HepG2 (cell line): ENCODE results near the gene PODN. TPM values are rescaled to one million over a fixed set of nuclear protein-coding genes. Genes with fewer than 3 reads are reported as not detected.

Source experiments
- ATF5 ChIP-seq: sonication (generic); formaldehyde crosslinking; IDR thresholded peaks from 2 replicates; pipeline ENCODE4 v1.4.0; 2020; ENCODE audit warnings: mild to moderate bottlenecking, low read depth, missing genetic modification reagents
- ATM ChIP-seq: fragments of 450-650 bp; IDR thresholded peaks from 2 replicates; pipeline ENCODE4 v1.7.1; 2017; ENCODE audit warnings: mild to moderate bottlenecking, borderline replicate concordance
- HNF4A ChIP-seq: sonication (generic); formaldehyde crosslinking; IDR thresholded peaks from 2 replicates; pipeline ENCODE4 v1.4.0; 2020; ENCODE audit warnings: missing genetic modification reagents
- HOXA3 ChIP-seq: sonication (generic); formaldehyde crosslinking; IDR thresholded peaks from 2 replicates; pipeline ENCODE4 v1.5.0; 2020; ENCODE audit warnings: missing genetic modification reagents
- IKZF4 ChIP-seq: sonication (generic); formaldehyde crosslinking; IDR thresholded peaks from 2 replicates; pipeline ENCODE4 v1.5.1; 2020; ENCODE audit warnings: borderline replicate concordance, mild to moderate bottlenecking, low read depth, missing genetic modification reagents; ENCODE audit errors: not compliant biosample characterization
- MXI1 ChIP-seq: IDR thresholded peaks from 3 replicates; pipeline ENCODE4 v1.6.1; 2012; ENCODE audit warnings: low read depth, low read length, inconsistent platforms, borderline replicate concordance
- MZF1 ChIP-seq: sonication (generic); formaldehyde crosslinking; IDR thresholded peaks from 2 replicates; pipeline ENCODE4 v1.8.1; 2023; ENCODE audit warnings: mild to moderate bottlenecking, missing genetic modification reagents, borderline replicate concordance
- PAX8 ChIP-seq: sonication (generic); formaldehyde crosslinking; IDR thresholded peaks from 2 replicates; pipeline ENCODE4 v1.8.0; 2022; ENCODE audit warnings: mild to moderate bottlenecking, missing genetic modification reagents, borderline replicate concordance
- PAXIP1 ChIP-seq: sonication (generic); formaldehyde crosslinking; conservative IDR thresholded peaks from 2 replicates; pipeline ENCODE4 v1.4.0; 2020; ENCODE audit warnings: mild to moderate bottlenecking, missing genetic modification reagents, moderate library complexity
- THRA ChIP-seq: sonication (generic); formaldehyde crosslinking; IDR thresholded peaks from 2 replicates; pipeline ENCODE4 v1.4.0; 2020; ENCODE audit warnings: missing genetic modification reagents, borderline replicate concordance
- TIGD3 ChIP-seq: sonication (generic); formaldehyde crosslinking; IDR thresholded peaks from 2 replicates; pipeline ENCODE4 v1.5.1; 2020; ENCODE audit warnings: mild to moderate bottlenecking, missing genetic modification reagents, borderline replicate concordance
- TP53 ChIP-seq: sonication (generic); formaldehyde crosslinking; conservative IDR thresholded peaks from 2 replicates; pipeline ENCODE4 v1.4.0; 2020; ENCODE audit warnings: missing genetic modification reagents
- ZBTB1 ChIP-seq: sonication (generic); formaldehyde crosslinking; IDR thresholded peaks from 2 replicates; pipeline ENCODE4 v1.4.0; 2020; ENCODE audit warnings: missing genetic modification reagents, borderline replicate concordance
- ZNF24 ChIP-seq: fragments of 450-650 bp; IDR thresholded peaks from 2 replicates; pipeline ENCODE4 v1.6.1; 2017; ENCODE audit warnings: antibody characterized with exemption, mild to moderate bottlenecking
- ZNF383 ChIP-seq: sonication (generic); formaldehyde crosslinking; IDR thresholded peaks from 2 replicates; pipeline ENCODE4 v1.4.0; 2020; ENCODE audit warnings: missing genetic modification reagents, mild to moderate bottlenecking, borderline replicate concordance
- ZNF431 ChIP-seq: sonication (generic); formaldehyde crosslinking; IDR thresholded peaks from 2 replicates; pipeline ENCODE4 v1.9.0; 2022; ENCODE audit warnings: missing genetic modification reagents, low read depth, mild to moderate bottlenecking, borderline replicate concordance
- ZNF468 ChIP-seq: sonication (generic); formaldehyde crosslinking; IDR thresholded peaks from 2 replicates; pipeline ENCODE4 v1.8.0; 2022; ENCODE audit warnings: mild to moderate bottlenecking, moderate library complexity, missing genetic modification reagents
- ZNF512 ChIP-seq: sonication (generic); formaldehyde crosslinking; IDR thresholded peaks from 2 replicates; pipeline ENCODE4 v1.4.0; 2020; ENCODE audit warnings: mild to moderate bottlenecking, missing genetic modification reagents
- ZNF879 ChIP-seq: sonication (generic); formaldehyde crosslinking; IDR thresholded peaks from 2 replicates; pipeline ENCODE4 v1.8.1; 2023; ENCODE audit warnings: missing genetic modification reagents
- polyA plus RNA-seq, 8 experiments: library from polyadenylated mRNA; depleted of rRNA in 3 of 8; stranded (reverse) in 7 of 8; unstranded in 1 of 8; fragments of >200 nt; fragmentation: Illumina TruSeq in 4 of 8; extraction: Trizol in 4 of 8; gene quantifications; 2 replicates each; pipeline versions ENCODE4 v1.2.1 to v1.2.3, GENCODE V29; 2011 to 2016; ENCODE audit warnings: low read depth in 4 of 8, missing spikeins in 1 of 8, mixed read lengths in 1 of 8; ENCODE audit not compliant: insufficient read depth in 1 of 8
- total RNA-seq, 5 experiments: library from RNA; depleted of rRNA; stranded (reverse); fragments of >200 nt; fragmentation: Illumina TruSeq; extraction: Trizol; gene quantifications; 2 replicates each; pipeline ENCODE4 v1.2.3, GENCODE V29; 2016; ENCODE audit warnings: low read depth in 1 of 5

The PODN gene
- total and polyA plus RNA-seq, 2 of the 13 experiments (the other 11 are each of a cell fraction or from before 2014, with no cell fraction given) = 0.13 TPM; not detected in 1

GRCh38 chr1:53014791-53015507, 47.1 kb upstream of the PODN start (continued):
- no peak for TF ChIP-seq ATF5
- no peak; the same call in 2 of the 3 replicates for TF ChIP-seq MXI1
- TF ChIP-seq PAXIP1 (CRISPR knock-in tag) = peak; percentile 76
- no peak for TF ChIP-seq ZNF879 (CRISPR knock-in tag)
- TF ChIP-seq ZBTB1 = no peak
- TF ChIP-seq ZNF468 (CRISPR knock-in tag) = no peak
- TF ChIP-seq MZF1 (CRISPR knock-in tag) = no peak
- TF ChIP-seq ZNF512 (CRISPR knock-in tag) = no peak
- TF ChIP-seq ZNF383 (CRISPR knock-in tag) = no peak
- peak; percentile 67 for TF ChIP-seq HOXA3 (CRISPR knock-in tag)
- TF ChIP-seq IKZF4 (CRISPR knock-in tag) = no peak
- no peak for TF ChIP-seq TIGD3 (CRISPR knock-in tag)
- no peak for TF ChIP-seq ATM
- TF ChIP-seq PAX8 (CRISPR knock-in tag) = no peak
- TF ChIP-seq HNF4A (CRISPR knock-in tag) = peak; percentile 89
- TF ChIP-seq ZNF24 = no peak
- no peak for TF ChIP-seq TP53 (CRISPR knock-in tag)
- TF ChIP-seq THRA (CRISPR knock-in tag) = 0 out of 2 replicates have a peak, but pooled peaks have one; percentile 20
- TF ChIP-seq ZNF431 (CRISPR knock-in tag) = no peak
